H1 (cell line): ENCODE measurements around the gene AP2A1. TPM values are rescaled to one million over a fixed set of nuclear protein-coding genes. Genes with fewer than 3 reads are reported as not detected.
A peak's percentile ranks its signal among the peaks of the same experiment; 100 is the strongest.

Experiments
- ASH2L ChIP-seq: fragments of 200-600, 300-600 bp; sonication (generic); IDR thresholded peaks from one replicate; pipeline ENCODE4 v1.7.1; 2017; ENCODE audit warnings: low read length
- ATF3 ChIP-seq: IDR thresholded peaks from 2 replicates; pipeline ENCODE4 v1.6.1; 2011; ENCODE audit warnings: low read depth, mild to moderate bottlenecking, low read length; ENCODE audit not compliant: insufficient read depth
- BACH1 ChIP-seq: IDR thresholded peaks from 2 replicates; pipeline ENCODE4 v1.6.1; 2012; ENCODE audit warnings: low read length, improper control_type of control experiment
- CBX8 ChIP-seq: fragments of 300-800, 300-1000 bp; sonication (generic); IDR thresholded peaks from 2 replicates; pipeline ENCODE4 v1.7.1; 2016; ENCODE audit warnings: low read depth, low read length, borderline replicate concordance
- CREB1 ChIP-seq: IDR thresholded peaks from 2 replicates; pipeline ENCODE4 v1.6.1; 2012; ENCODE audit warnings: inconsistent platforms
- CTCF ChIP-seq, 3 experiments: IDR thresholded peaks; 1 replicate in 2 of 3; 2 replicates in 1 of 3; pipeline versions ENCODE4 v1.5.1 to v1.6.1; 2011; ENCODE audit warnings: low read length in 3 of 3, mild to moderate bottlenecking in 3 of 3, inconsistent platforms in 2 of 3, low read depth in 1 of 3, moderate library complexity in 1 of 3; ENCODE audit not compliant: insufficient read depth in 1 of 3; ENCODE audit errors: control extremely low read depth in 1 of 3
- E2F6 ChIP-seq: IDR thresholded peaks from 2 replicates; pipeline ENCODE4 v1.6.1; 2012; ENCODE audit warnings: inconsistent platforms
- EP300 ChIP-seq, 2 experiments: IDR thresholded peaks; 1 replicate in 1 of 2; 2 replicates in 1 of 2; pipeline ENCODE4 v1.6.1; 2011 to 2012; ENCODE audit warnings: low read depth in 2 of 2, low read length in 2 of 2, mild to moderate bottlenecking in 2 of 2, borderline replicate concordance in 1 of 2, inconsistent platforms in 1 of 2, moderate library complexity in 1 of 2
- KDM1A ChIP-seq: fragments of 200-600, 300-600 bp; sonication (generic); IDR thresholded peaks from 2 replicates; pipeline ENCODE4 v1.7.1; 2016; ENCODE audit warnings: mild to moderate bottlenecking, low read length, borderline replicate concordance
- KDM4A ChIP-seq: IDR thresholded peaks from one replicate; pipeline ENCODE4 v1.7.1; 2012; ENCODE audit warnings: low read depth, mild to moderate bottlenecking, moderate library complexity, low read length, inconsistent platforms; ENCODE audit not compliant: severe bottlenecking
- NANOG ChIP-seq: IDR thresholded peaks from 2 replicates; pipeline ENCODE4 v1.6.1; 2011; ENCODE audit warnings: low read length, low read depth, mild to moderate bottlenecking, inconsistent platforms; ENCODE audit not compliant: insufficient read depth, poor library complexity, severe bottlenecking
- POLR2A ChIP-seq, 2 experiments: IDR thresholded peaks; 1 replicate in 1 of 2; 2 replicates in 1 of 2; pipeline ENCODE4 v1.6.1; 2011; ENCODE audit warnings: low read depth in 2 of 2, low read length in 2 of 2, mild to moderate bottlenecking in 2 of 2; ENCODE audit errors: control extremely low read depth in 1 of 2
- RAD21 ChIP-seq, 2 experiments: IDR thresholded peaks in 1 of 2; conservative IDR thresholded peaks in 1 of 2; 2 replicates each; pipeline ENCODE4 v1.6.1; 2011; ENCODE audit warnings: low read depth in 2 of 2, low read length in 2 of 2, improper control_type of control experiment in 1 of 2, inconsistent platforms in 1 of 2, mild to moderate bottlenecking in 1 of 2, moderate library complexity in 1 of 2
- RXRA ChIP-seq: IDR thresholded peaks from 2 replicates; pipeline ENCODE4 v1.6.1; 2011; ENCODE audit warnings: low read depth, mild to moderate bottlenecking, low read length, moderate library complexity; ENCODE audit not compliant: insufficient read depth
- SAP30 ChIP-seq: fragments of 300-600 bp; sonication (generic); IDR thresholded peaks from 2 replicates; pipeline ENCODE4 v1.7.1; 2012; ENCODE audit warnings: low read length, moderate library complexity, mild to moderate bottlenecking, inconsistent platforms; ENCODE audit not compliant: insufficient read depth, insufficient replicate concordance
- SP2 ChIP-seq: IDR thresholded peaks from 2 replicates; pipeline ENCODE4 v1.6.1; 2012; ENCODE audit warnings: mild to moderate bottlenecking, low read length, inconsistent platforms
- SP4 ChIP-seq: IDR thresholded peaks from 2 replicates; pipeline ENCODE4 v1.6.1; 2012; ENCODE audit warnings: low read length, inconsistent platforms
- TAF1 ChIP-seq: IDR thresholded peaks from 2 replicates; pipeline ENCODE4 v1.6.1; 2011; ENCODE audit warnings: mild to moderate bottlenecking, low read depth, low read length
- TCF12 ChIP-seq: IDR thresholded peaks from 2 replicates; pipeline ENCODE4 v1.6.1; 2011; ENCODE audit warnings: low read depth, mild to moderate bottlenecking, low read length
- TEAD4 ChIP-seq: IDR thresholded peaks from 2 replicates; pipeline ENCODE4 v1.6.1; 2012; ENCODE audit warnings: low read depth, low read length, inconsistent platforms, mixed read lengths
- polyA plus RNA-seq, 7 experiments: library from polyadenylated mRNA; depleted of rRNA in 3 of 7; stranded (reverse) in 5 of 7; unstranded in 2 of 7; fragments of >200 nt in 5 of 7; fragments of 200-250 nt in 2 of 7; gene quantifications; 1 replicate in 5 of 7; 2 replicates in 1 of 7; 4 replicates in 1 of 7; pipeline versions ENCODE4 v1.2.1 to v1.2.3, GENCODE V29; 2011 to 2013; ENCODE audit warnings: missing spikeins in 2 of 7, mixed read lengths in 2 of 7
- total RNA-seq: library from RNA; stranded (reverse); fragmentation: NEBNext Ultra II Directional; extraction: Animal tissue kit (Norgen Biotek cat#: 25700); gene quantifications from 2 replicates; pipeline ENCODE4 v1.2.1, GENCODE V29; 2021

AP2A1 gene
- total and polyA plus RNA-seq, 2 of the 8 experiments (the other 6 are each of a cell fraction or from before 2014, with no cell fraction given): 105 to 106 TPM

- TF ChIP-seq SP2 (no peak), CTCF (IDR thresholded peaks at IDR 0.05; ENCODE audit: control extremely low read depth in 1 of 3, insufficient read depth in 1 of 3, low read depth in 1 of 3, low read length in 3 of 3) (no peak), SP4 (peak; percentile 42; the same call in 1 of the 2 replicates), CBX8 (no peak), BACH1 (peak; percentile 72), TAF1 (peak; percentile 89), SAP30 (peak; percentile 36), CREB1 (peak; percentile 96), POLR2A (IDR thresholded peaks at IDR 0.05; ENCODE audit: control extremely low read depth in 1 of 2, low read depth in 2 of 2, low read length in 2 of 2) (peak; percentile 41 to 70), ATF3 (no peak), ASH2L (no peak), TCF12 (no peak), RAD21 (IDR thresholded peaks at IDR 0.05 in 1 of 2, conservative IDR thresholded peaks at IDR 0.05 in 1 of 2; ENCODE audit: low read depth in 2 of 2, low read length in 2 of 2) (no peak), TEAD4 (0 out of 2 replicates have a peak, but pooled peaks have one; percentile 4), KDM4A (peak; percentile 89), RXRA (no peak), EP300 (IDR thresholded peaks at IDR 0.05; ENCODE audit: borderline replicate concordance in 1 of 2, low read depth in 2 of 2, low read length in 2 of 2) (peak in 1 of 2 experiments; percentile 99; a peak in 2 of 3 replicates), E2F6 (no peak), NANOG (no peak), KDM1A (no peak)
These were observed 83.9 kb downstream of the AP2A1 start, which contains the start of gene PTOV1 (continued) for GRCh38 chr19:49850487-49851342.
